GM12801 (cell line): Measurements from ENCODE around the gene MBTD1.

ENCODE experiments used
- CTCF ChIP-seq: IDR thresholded peaks from one replicate; pipeline ENCODE4 v1.5.1; 2011; ENCODE audit warnings: control low read depth; ENCODE audit not compliant: insufficient read length; ENCODE audit errors: extremely low read depth

MBTD1 gene

GRCh38 chr17:51164911-51165679 lies 94.8 kb downstream of the MBTD1 start:
- TF ChIP-seq CTCF, result no peak

GRCh38 chr17:51161541-51161940 lies 98.3 kb downstream of the MBTD1 start:
- no peak for TF ChIP-seq CTCF

- TF ChIP-seq CTCF, result no peak
Measured at GRCh38 chr17:51159604-51160003, 100.2 kb downstream of the MBTD1 start.

GRCh38 chr17:51155416-51155815 lies 104.4 kb downstream of the MBTD1 start:
- no peak for TF ChIP-seq CTCF

GRCh38 chr17:51154176-51154575 lies 105.7 kb downstream of the MBTD1 start:
- TF ChIP-seq CTCF, result no peak

GRCh38 chr17:51153210-51154072 lies 106.4 kb downstream of the MBTD1 start, which contains the start of gene NME1:
Gene NME1, plus strand, starts transcription at chr17:51153559. Its CDS starts 2,096 bp downstream, at chr17:51155655.
- peak; percentile 36 for TF ChIP-seq CTCF

- TF ChIP-seq CTCF, result no peak
Measured at GRCh38 chr17:51152766-51153209, 107.1 kb downstream of the MBTD1 start.
